ENCODE measurements around the gene ARVCF. TPM values are rescaled to one million over a fixed set of nuclear protein-coding genes. Genes with fewer than 3 reads are reported as not detected.
A peak's percentile ranks its signal among the peaks of the same experiment; 100 is the strongest.

Gene ARVCF
- total and polyA plus RNA-seq, 9 of the 15 experiments (the other 6 are each of a cell fraction or from before 2014, with no cell fraction given): 0.03 to 97.4 (median 15.6) TPM

- TF ChIP-seq RBM17 (IDR thresholded peaks at IDR 0.05; ENCODE audit: borderline replicate concordance, low read depth, low read length) (no peak), EWSR1 (IDR thresholded peaks at IDR 0.05; ENCODE audit: borderline replicate concordance, low read depth, partially characterized antibody) (no peak), MTF1 (CRISPR knock-in tag; IDR thresholded peaks at IDR 0.05; ENCODE audit: borderline replicate concordance) (no peak), ELF4 (CRISPR knock-in tag; IDR thresholded peaks at IDR 0.05) (no peak), SMC3 (conservative IDR thresholded peaks at IDR 0.05; ENCODE audit: insufficient read depth, low read depth, low read length) (no peak), ZNF79 (CRISPR knock-in tag; IDR thresholded peaks at IDR 0.05; ENCODE audit: low read depth) (no peak), LARP7 (IDR thresholded peaks at IDR 0.05) (no peak), TEAD4 (IDR thresholded peaks at IDR 0.05; ENCODE audit: low read length) (no peak), TEAD4 (CRISPR knock-in tag; IDR thresholded peaks at IDR 0.05; ENCODE audit: borderline replicate concordance) (no peak), ZNF77 (CRISPR knock-in tag; IDR thresholded peaks at IDR 0.05) (no peak), BCOR (IDR thresholded peaks at IDR 0.05) (no peak), THAP12 (CRISPR knock-in tag; IDR thresholded peaks at IDR 0.05) (0 out of 2 replicates have a peak, but pooled peaks have one; percentile 9), NKRF (IDR thresholded peaks at IDR 0.05; ENCODE audit: borderline replicate concordance) (no peak), ZBTB7A (IDR thresholded peaks at IDR 0.05; ENCODE audit: borderline replicate concordance, control insufficient read depth, low read depth, low read length) (no peak), KDM4B (IDR thresholded peaks at IDR 0.05; ENCODE audit: borderline replicate concordance in 2 of 2, low read depth in 1 of 2) (no peak), ZNF24 (IDR thresholded peaks at IDR 0.05) (no peak), ZFP1 (CRISPR knock-in tag; IDR thresholded peaks at IDR 0.05) (no peak), SETDB1 (IDR thresholded peaks at IDR 0.05; ENCODE audit: low read length) (no peak), SIN3B (IDR thresholded peaks at IDR 0.05; ENCODE audit: low read depth) (no peak), NFRKB (IDR thresholded peaks at IDR 0.05; ENCODE audit: low read depth) (no peak), MXI1 (IDR thresholded peaks at IDR 0.05; ENCODE audit: low read depth, low read length) (no peak), TCFL5 (CRISPR knock-in tag; conservative IDR thresholded peaks at IDR 0.05) (no peak), FOXJ2 (tag; IDR thresholded peaks at IDR 0.05) (no peak), NFIC (IDR thresholded peaks at IDR 0.05) (no peak), DACH1 (IDR thresholded peaks at IDR 0.05; ENCODE audit: partially characterized antibody) (no peak)
Observed at GRCh38 chr22:20039683-20040325, 23.2 kb upstream of the ARVCF start (continued).

All from K562 (cell line).